ENCODE measurements around the gene UQCR10. TPM values are rescaled to one million over a fixed set of nuclear protein-coding genes. Genes with fewer than 3 reads are reported as not detected.

UQCR10 gene
- total and polyA plus RNA-seq, 9 of the 15 experiments (the other 6 are each of a cell fraction or from before 2014, with no cell fraction given), result 128 to 903 (median 163) TPM

DNA sequence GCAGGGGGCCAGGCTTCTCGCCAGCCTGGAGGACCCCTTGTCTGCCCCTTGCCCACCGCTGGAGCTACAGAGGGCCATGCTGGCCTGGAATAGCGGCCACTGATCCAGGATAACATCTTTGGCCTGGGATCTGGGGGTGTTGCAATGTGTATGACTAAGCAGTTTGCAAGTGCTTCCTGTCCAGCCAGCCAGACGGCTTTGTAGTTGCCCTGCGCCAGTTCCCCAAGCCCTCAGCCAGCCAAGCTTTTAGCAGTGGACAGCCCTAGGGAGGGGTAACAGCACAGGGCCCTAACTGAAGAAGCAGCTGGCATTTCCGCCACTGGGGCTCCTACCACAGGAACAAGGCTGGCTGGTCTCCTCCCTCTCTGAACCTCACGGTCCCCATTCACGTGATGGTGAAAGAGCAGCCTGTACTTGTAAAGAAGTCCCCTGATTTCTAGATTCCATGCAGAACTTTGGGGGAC is 32.1 kb downstream of the UQCR10 start (continued):
- TF ChIP-seq, protein P1, sequence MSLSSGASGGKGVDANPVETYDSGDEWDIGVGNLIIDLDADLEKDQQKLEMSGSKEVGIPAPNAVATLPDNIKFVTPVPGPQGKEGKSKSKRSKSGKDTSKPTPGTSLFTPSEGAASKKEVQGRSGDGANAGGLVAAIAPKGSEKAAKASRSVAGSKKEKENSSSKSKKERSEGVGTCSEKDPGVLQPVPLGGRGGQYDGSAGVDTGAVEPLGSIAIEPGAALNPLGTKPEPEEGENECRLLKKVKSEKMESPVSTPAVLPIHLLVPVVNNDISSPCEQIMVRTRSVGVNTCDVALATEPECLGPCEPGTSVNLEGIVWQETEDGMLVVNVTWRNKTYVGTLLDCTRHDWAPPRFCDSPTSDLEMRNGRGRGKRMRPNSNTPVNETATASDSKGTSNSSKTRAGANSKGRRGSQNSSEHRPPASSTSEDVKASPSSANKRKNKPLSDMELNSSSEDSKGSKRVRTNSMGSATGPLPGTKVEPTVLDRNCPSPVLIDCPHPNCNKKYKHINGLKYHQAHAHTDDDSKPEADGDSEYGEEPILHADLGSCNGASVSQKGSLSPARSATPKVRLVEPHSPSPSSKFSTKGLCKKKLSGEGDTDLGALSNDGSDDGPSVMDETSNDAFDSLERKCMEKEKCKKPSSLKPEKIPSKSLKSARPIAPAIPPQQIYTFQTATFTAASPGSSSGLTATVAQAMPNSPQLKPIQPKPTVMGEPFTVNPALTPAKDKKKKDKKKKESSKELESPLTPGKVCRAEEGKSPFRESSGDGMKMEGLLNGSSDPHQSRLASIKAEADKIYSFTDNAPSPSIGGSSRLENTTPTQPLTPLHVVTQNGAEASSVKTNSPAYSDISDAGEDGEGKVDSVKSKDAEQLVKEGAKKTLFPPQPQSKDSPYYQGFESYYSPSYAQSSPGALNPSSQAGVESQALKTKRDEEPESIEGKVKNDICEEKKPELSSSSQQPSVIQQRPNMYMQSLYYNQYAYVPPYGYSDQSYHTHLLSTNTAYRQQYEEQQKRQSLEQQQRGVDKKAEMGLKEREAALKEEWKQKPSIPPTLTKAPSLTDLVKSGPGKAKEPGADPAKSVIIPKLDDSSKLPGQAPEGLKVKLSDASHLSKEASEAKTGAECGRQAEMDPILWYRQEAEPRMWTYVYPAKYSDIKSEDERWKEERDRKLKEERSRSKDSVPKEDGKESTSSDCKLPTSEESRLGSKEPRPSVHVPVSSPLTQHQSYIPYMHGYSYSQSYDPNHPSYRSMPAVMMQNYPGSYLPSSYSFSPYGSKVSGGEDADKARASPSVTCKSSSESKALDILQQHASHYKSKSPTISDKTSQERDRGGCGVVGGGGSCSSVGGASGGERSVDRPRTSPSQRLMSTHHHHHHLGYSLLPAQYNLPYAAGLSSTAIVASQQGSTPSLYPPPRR (CRISPR knock-in tag; IDR thresholded peaks at IDR 0.05; ENCODE audit: borderline replicate concordance), result no peak

DNA sequence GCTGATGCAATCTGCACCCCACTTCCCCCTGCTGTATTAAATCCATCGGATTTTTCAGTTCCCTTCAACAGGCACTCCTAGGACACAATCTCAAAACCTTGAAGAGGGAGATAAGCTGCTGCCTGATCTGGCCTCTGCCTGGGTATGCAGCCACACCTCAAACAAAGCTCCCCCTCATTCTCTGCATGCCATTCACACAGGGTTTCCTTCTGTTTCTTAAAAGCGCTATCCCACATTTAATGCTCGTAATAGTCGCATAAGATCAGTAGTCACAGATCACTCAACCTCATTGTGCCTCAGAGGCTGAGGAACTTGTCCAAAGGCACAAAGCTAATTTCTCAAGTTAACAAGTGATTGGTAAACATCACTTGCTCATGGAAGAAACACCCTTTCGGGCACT is 34.0 kb downstream of the UQCR10 start:
- no peak overlapping the region for H3K4me3 ChIP-seq
- 67% methylated on average over 4 of the region's 5 CpGs for WGBS (ENCODE audit: insufficient coverage, low coverage, missing lambda C conversion rate)
- ATAC-seq (no peak), FAIRE-seq (no peak), DNase-seq (ENCODE audit: extremely low read depth in 1 of 4, low spot score in 3 of 4) (no peak)
- no peak overlapping the region for H3K4me2 ChIP-seq (ENCODE audit: insufficient read depth, low read length)
- ChIA-PET CTCF (ENCODE audit: low intra/inter-chr PET ratio) (no interaction called here), POLR2A (interaction anchor here (0.8 to 1.7 kb wide), 3 partner anchors 10 to 225 kb away, joined by 3 to 6 read pairs (median 4); no protein-coding TSS in a partner anchor)
- no peaks in the 10 kb centered on the region for H3K79me2 ChIP-seq (ENCODE audit: control insufficient read depth, insufficient read depth, low read length)
- no peaks in the 10 kb centered on the region for H4K20me1 ChIP-seq (replicated peaks; ENCODE audit: control insufficient read depth, insufficient read depth, low read length)
- no peak overlapping the region for H2AFZ ChIP-seq (ENCODE audit: low read depth, low read length)
- H3K4me1 ChIP-seq (replicated peaks in 1 of 2; ENCODE audit: control insufficient read depth in 2 of 2, insufficient read depth in 2 of 2, low read length in 2 of 2), result peaks cover 20 to 29% of the 10 kb centered on the region in 2 experiments
- peaks cover 75% of the 10 kb centered on the region for H3K36me3 ChIP-seq (ENCODE audit: control insufficient read depth, insufficient read depth, low read length)
- no peak overlapping the region for H3K27ac ChIP-seq (ENCODE audit: extremely low read depth, low read depth, low read length)
- no peaks in the 10 kb centered on the region for H3K9me3 ChIP-seq (replicated peaks; ENCODE audit: control insufficient read depth, insufficient read depth, low read depth, low read length)
- no peak overlapping the region for H3K9ac ChIP-seq (ENCODE audit: insufficient read depth in 1 of 2, low read depth in 2 of 2, low read length in 2 of 2)
- intact Hi-C loops (cut with micrococcal nuclease) (no loop called here), in situ Hi-C loops (cut with MboI) (no loop called here)
- BruUV-seq (replicated peaks), result no TSS peak
- H3K9me1 ChIP-seq (ENCODE audit: control insufficient read depth, insufficient read depth, low read length), result no peaks in the 10 kb centered on the region
- H3K27me3 ChIP-seq (ENCODE audit: control insufficient read depth in 2 of 2, insufficient read depth in 2 of 2, low read length in 2 of 2), result no peaks in the 10 kb centered on the region
- TF ChIP-seq POU5F1 (IDR thresholded peaks at IDR 0.05; ENCODE audit: borderline replicate concordance, low read depth, low read length, partially characterized antibody) (no peak), CEBPG (CRISPR knock-in tag; IDR thresholded peaks at IDR 0.05) (no peak), CEBPG (tag; conservative IDR thresholded peaks at IDR 0.05 in 1 of 2, IDR thresholded peaks at IDR 0.05 in 1 of 2) (no peak), ZNF77 (CRISPR knock-in tag; IDR thresholded peaks at IDR 0.05) (no peak), FOXA1 (IDR thresholded peaks at IDR 0.05; ENCODE audit: borderline replicate concordance) (no peak), CCNT2 (IDR thresholded peaks at IDR 0.05; ENCODE audit: borderline replicate concordance, extremely low read depth, insufficient read length, low read depth, low read length) (no peak), CBX8 (IDR thresholded peaks at IDR 0.05; ENCODE audit: borderline replicate concordance, extremely low read depth, low read depth, low read length, poor library complexity, severe bottlenecking) (no peak), HNRNPUL1 (IDR thresholded peaks at IDR 0.05; ENCODE audit: low read length) (no peak), CSDE1 (IDR thresholded peaks at IDR 0.05) (no peak), TAF15 (IDR thresholded peaks at IDR 0.05; ENCODE audit: low read depth, low read length) (no peak), NCOR1 (IDR thresholded peaks at IDR 0.05) (no peak), CREBBP (IDR thresholded peaks at IDR 0.05; ENCODE audit: low read depth, low read length) (no peak)
- TF ChIP-seq, protein P2, sequence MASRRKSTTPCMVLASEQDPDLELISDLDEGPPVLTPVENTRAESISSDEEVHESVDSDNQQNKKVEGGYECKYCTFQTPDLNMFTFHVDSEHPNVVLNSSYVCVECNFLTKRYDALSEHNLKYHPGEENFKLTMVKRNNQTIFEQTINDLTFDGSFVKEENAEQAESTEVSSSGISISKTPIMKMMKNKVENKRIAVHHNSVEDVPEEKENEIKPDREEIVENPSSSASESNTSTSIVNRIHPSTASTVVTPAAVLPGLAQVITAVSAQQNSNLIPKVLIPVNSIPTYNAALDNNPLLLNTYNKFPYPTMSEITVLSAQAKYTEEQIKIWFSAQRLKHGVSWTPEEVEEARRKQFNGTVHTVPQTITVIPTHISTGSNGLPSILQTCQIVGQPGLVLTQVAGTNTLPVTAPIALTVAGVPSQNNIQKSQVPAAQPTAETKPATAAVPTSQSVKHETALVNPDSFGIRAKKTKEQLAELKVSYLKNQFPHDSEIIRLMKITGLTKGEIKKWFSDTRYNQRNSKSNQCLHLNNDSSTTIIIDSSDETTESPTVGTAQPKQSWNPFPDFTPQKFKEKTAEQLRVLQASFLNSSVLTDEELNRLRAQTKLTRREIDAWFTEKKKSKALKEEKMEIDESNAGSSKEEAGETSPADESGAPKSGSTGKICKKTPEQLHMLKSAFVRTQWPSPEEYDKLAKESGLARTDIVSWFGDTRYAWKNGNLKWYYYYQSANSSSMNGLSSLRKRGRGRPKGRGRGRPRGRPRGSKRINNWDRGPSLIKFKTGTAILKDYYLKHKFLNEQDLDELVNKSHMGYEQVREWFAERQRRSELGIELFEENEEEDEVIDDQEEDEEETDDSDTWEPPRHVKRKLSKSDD (conservative IDR thresholded peaks at IDR 0.05; ENCODE audit: low read length), result no peak
